Fibroblast of the conjunctiva (primary cell): ENCODE data around the gene TMEM184B.
A peak's percentile ranks its signal among the peaks of the same experiment; 100 is the strongest.

Experiments used
- DNase-seq: peaks from one replicate; pipeline ENCODE4 v3.0.0-alpha.2; 2010; ENCODE audit warnings: low read depth

The TMEM184B gene

GRCh38 chr22:38204784-38205183 is 68.0 kb downstream of the TMEM184B start:
- DNase-seq = no peak

GRCh38 chr22:38203855-38204514 is 68.8 kb downstream of the TMEM184B start:
- no peak for DNase-seq

- no peak for DNase-seq
Observed at GRCh38 chr22:38203090-38203810, 69.6 kb downstream of the TMEM184B start.

GRCh38 chr22:38202437-38203089 is 70.2 kb downstream of the TMEM184B start:
- DNase-seq = peak; percentile 75

GRCh38 chr22:38201711-38202436 is 70.9 kb downstream of the TMEM184B start, which contains the start of gene MAFF:
MAFF (plus strand) TSS chr22:38201994; CDS start chr22:38213854, 11,860 bp downstream.
- DNase-seq = peak; percentile 95

- DNase-seq = no peak
Observed at GRCh38 chr22:38201371-38201710, 71.5 kb downstream of the TMEM184B start.

GRCh38 chr22:38199826-38200559 is 72.8 kb downstream of the TMEM184B start:
- no peak for DNase-seq

GRCh38 chr22:38196791-38197419 is 75.9 kb downstream of the TMEM184B start:
- DNase-seq = no peak

- DNase-seq = no peak
Observed at GRCh38 chr22:38193580-38193979, 79.2 kb downstream of the TMEM184B start.

GRCh38 chr22:38192475-38192863 is 80.3 kb downstream of the TMEM184B start:
- DNase-seq = no peak

GRCh38 chr22:38191731-38192474 is 80.9 kb downstream of the TMEM184B start:
- DNase-seq = no peak

- DNase-seq = no peak
Observed at GRCh38 chr22:38191055-38191454, 81.8 kb downstream of the TMEM184B start.

GRCh38 chr22:38190581-38190980 is 82.2 kb downstream of the TMEM184B start:
- DNase-seq = no peak

GRCh38 chr22:38189104-38189503 is 83.7 kb downstream of the TMEM184B start:
- no peak for DNase-seq

GRCh38 chr22:38187413-38188212 is 85.2 kb downstream of the TMEM184B start:
- no peak for DNase-seq

- DNase-seq = no peak
Observed at GRCh38 chr22:38186429-38186828, 86.4 kb downstream of the TMEM184B start.

GRCh38 chr22:38184788-38185187 is 88.0 kb downstream of the TMEM184B start:
- no peak for DNase-seq

- peak; percentile 99 for DNase-seq
Observed at GRCh38 chr22:38181453-38182200, 91.2 kb downstream of the TMEM184B start, which contains the start of gene PLA2G6. PLA2G6 (minus strand) TSS chr22:38181830; CDS start chr22:38169426, 12,404 bp downstream.
